GM19043 (cell line): ENCODE results near the gene JKAMP.
"Not testable (repeated sequence)": the region's sequence is repeated elsewhere in the genome, so short reads cannot be mapped to it uniquely, and the experiment has no call there.

Experiments used
- ATAC-seq: cut with Tn5 transposase; IDR thresholded peaks from one replicate; pipeline ENCODE4 v1.9.1; 2021; ENCODE audit warnings: low read depth; ENCODE audit not compliant: unreplicated experiment

The JKAMP gene

GRCh38 chr14:59483819-59484638 is at the start of gene JKAMP, which contains the start of gene L3HYPDH:
JKAMP (plus strand) TSS chr14:59484517; CDS start chr14:59484590, 73 bp downstream.
L3HYPDH (minus strand) TSS chr14:59484408; CDS start chr14:59484316, 92 bp downstream.
- ATAC-seq, result peak; percentile 77

GRCh38 chr14:59435101-59435500 is 49.2 kb upstream of the JKAMP start:
- no peak for ATAC-seq

- ATAC-seq, result no peak
Measured at GRCh38 chr14:59435987-59436386, 48.3 kb upstream of the JKAMP start.

- no peak for ATAC-seq
Measured at GRCh38 chr14:59438195-59438647, 46.1 kb upstream of the JKAMP start.

GRCh38 chr14:59439256-59439965 is 44.9 kb upstream of the JKAMP start:
- no peak for ATAC-seq

- not testable (repeated sequence) for ATAC-seq
Measured at GRCh38 chr14:59448673-59449072, 35.6 kb upstream of the JKAMP start.

- ATAC-seq, result no peak
Measured at GRCh38 chr14:59450716-59451115, 33.6 kb upstream of the JKAMP start.

- ATAC-seq, result no peak
Measured at GRCh38 chr14:59451849-59452248, 32.5 kb upstream of the JKAMP start.

- ATAC-seq, result no peak
Measured at GRCh38 chr14:59454139-59454538, 30.2 kb upstream of the JKAMP start.

- no peak for ATAC-seq
Measured at GRCh38 chr14:59455411-59455810, 28.9 kb upstream of the JKAMP start.

GRCh38 chr14:59458486-59458885 is 25.8 kb upstream of the JKAMP start:
- no peak for ATAC-seq

GRCh38 chr14:59460378-59460777 is 23.9 kb upstream of the JKAMP start:
- no peak for ATAC-seq

- ATAC-seq, result no peak
Measured at GRCh38 chr14:59461891-59462290, 22.4 kb upstream of the JKAMP start.

- no peak for ATAC-seq
Measured at GRCh38 chr14:59463787-59464485, 20.4 kb upstream of the JKAMP start.

GRCh38 chr14:59464486-59465315 is 19.6 kb upstream of the JKAMP start:
- ATAC-seq, result peak; percentile 55

- peak; percentile 20 for ATAC-seq
Measured at GRCh38 chr14:59465316-59466135, 18.8 kb upstream of the JKAMP start, which contains the start of gene GPR135. GPR135 (minus strand) TSS chr14:59465380; CDS start chr14:59465226, 154 bp downstream.

- ATAC-seq, result no peak
Measured at GRCh38 chr14:59474172-59474571, 10.1 kb upstream of the JKAMP start.

GRCh38 chr14:59475709-59476108 is 8.6 kb upstream of the JKAMP start:
- ATAC-seq, result no peak

- ATAC-seq, result no peak
Measured at GRCh38 chr14:59478540-59478939, 5.8 kb upstream of the JKAMP start.
